ENCODE data around the gene CCSER2.

CCSER2 gene

DNA sequence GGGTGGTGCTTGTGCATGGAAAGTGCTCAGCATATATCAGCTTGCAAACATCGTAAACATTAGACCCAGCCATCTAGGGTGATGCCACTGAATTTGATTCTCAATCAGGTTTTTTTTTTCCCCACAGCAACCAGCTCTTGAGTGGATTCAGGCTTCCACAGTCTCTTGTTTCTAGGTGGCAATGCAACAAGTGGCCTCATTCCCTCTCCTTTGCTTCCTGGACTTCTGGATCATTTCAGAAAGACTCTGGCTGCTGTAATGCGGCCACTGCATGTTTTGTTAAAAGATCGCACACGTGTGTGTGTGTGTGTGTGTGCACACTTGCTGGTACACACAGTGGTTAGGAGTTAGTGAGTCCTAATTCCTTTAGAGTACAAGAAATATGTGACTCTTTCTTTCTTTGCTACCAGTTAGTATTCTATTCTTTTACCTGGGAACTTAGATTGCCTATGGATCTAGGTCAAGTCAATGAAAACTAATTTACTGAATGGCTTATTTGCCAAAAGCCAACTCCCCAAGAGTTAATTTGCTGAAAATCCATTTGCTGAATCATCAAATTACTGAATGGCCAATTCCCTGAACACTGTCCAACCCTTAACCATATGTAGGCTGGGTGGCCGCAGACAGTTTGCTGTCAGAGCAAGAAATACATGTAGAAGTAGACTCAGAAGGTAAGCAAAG is 222.5 kb downstream of the CCSER2 start:
- DNase-seq = no peak

DNA sequence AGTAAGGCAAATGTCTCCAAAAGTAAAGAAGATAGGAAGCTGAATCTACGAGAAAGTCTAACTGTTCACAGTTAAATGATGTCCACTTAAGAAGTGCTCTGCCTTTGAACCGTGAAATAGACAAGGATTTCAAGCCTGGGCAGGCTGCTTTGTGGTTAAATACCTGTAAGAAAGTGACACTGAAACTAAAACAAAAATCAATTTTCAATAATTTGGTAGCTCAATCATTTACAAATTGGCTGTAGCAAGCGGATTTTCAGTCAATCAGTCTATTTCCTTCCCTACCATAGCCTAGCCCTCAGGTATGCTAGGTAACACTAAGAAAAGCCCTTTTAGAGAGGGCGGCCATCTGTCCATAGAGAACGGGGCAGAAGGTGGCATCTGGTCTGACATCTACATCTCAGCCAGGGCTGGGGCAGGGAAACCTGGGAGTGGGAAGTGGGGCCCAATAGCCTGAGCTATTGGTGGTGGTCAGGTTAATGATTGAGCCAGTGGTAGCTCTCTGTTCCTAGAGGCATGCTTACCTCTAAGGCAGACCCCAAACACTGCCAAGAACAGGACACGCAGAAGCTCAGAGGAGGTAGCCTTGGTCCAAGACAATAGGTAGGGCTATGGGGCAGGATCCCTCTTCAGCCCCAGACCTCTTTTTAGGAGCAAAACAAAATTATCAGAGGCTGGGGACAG is 223.2 kb downstream of the CCSER2 start:
- DNase-seq = no peak

DNA sequence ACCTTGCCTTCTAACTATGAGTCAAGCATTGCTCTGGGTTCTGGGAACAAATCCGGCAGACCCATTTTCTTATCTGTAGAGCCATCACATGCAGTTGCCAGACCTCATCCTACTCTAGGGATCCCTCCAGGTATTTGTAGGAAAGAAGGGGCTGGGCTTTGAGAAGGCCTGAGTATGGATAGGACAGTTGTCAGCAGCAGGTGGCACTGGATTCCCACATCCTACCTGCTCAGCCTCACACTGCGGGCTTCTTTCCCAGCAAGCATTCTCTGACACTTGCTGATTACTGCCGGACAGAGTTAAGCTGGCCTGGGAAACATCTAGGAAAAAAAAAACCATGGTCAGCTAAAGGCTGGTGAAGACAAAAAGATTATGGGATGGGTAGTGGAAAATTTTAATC is 224.1 kb downstream of the CCSER2 start:
- DNase-seq = no peak

DNA sequence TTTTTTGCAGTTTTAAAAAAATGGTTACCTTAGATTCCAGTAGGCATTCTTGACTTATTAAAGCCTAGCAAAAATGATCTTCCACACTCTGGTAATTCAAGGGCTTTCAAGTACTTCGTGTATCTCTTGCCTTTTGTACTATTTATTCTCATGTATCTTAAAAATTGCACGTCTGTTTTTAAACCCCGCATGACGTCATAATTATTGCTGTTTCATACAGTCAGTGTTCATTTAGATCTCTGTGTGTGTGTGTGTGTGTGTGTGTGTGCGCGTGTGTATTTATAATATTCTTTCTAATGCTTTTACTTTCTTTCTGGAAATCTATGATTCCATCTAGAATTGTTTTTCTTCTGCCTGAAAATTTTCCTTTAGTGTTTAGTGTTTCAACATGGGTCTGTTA is 234.2 kb downstream of the CCSER2 start:
- DNase-seq = no peak

DNA sequence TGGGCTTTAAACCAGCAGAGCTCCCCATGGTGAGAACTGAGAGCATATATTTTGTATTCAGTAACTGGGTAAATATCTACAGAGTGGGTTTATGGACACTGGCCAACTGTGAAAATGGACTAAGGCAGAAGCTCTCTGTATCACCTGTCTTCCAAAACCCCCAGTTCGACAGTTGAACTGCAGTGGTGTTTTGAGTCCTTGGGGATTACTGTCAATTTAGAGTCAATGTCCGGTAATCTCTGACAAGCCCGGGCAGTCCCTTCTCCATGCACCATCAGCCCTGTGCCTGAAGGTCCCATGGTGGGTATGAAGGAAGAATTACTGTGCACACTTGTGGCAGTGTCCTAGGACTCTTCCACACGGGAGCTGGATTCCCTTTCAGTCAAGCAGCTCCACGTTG is 235.0 kb downstream of the CCSER2 start:
- DNase-seq = no peak

DNA sequence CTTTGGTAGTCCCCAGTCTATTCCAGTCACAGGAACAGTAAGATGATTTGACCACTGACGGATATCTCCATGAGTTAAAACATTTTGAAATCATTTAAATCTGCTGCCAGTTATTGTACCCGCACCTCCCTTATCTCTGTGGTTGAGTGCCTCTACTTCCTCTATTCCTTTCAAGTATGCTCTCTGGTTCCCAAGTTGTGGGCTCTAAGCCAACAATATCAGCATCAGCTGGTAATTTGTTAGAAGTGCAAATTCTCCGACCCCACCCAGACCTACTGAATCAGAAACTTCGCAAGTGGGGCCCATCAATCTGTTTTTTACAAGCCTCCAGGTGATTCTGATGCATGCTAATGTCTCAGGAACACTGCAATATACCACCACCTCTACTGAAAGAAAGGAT is 235.5 kb downstream of the CCSER2 start:
- no peak for DNase-seq

DNA sequence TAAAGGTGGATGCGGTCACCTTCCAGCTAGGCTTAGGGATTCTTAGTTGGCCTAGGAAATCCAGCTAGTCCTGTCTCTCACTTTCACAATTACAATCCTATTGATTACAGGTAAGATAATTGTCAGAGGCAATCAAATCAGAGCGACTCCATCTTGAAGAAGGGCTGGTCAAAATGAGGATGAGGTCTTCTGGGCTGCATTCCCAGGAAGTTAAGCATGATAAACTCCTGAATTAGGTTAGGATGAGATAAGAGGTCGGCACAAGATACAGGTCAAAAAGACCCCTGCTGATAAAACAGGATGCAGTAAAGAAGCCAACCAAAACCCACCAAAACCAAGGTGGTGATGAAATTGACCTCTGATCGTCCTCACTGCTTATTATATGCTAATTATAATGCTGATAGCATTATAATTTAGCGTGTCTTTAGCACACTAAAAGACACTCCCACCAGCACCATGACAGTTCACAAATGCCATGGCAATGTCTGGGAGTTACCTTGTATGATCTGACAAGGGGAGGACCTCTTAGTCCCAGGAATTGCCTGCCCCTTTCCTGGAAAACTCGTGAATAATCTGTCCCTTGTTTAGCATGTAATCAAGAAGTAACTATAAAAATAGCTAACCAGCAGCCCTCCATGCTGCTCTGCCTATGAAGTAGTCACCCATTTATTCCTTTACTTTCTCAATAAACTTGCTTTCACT is 237.6 kb downstream of the CCSER2 start:
- DNase-seq = no peak

DNA sequence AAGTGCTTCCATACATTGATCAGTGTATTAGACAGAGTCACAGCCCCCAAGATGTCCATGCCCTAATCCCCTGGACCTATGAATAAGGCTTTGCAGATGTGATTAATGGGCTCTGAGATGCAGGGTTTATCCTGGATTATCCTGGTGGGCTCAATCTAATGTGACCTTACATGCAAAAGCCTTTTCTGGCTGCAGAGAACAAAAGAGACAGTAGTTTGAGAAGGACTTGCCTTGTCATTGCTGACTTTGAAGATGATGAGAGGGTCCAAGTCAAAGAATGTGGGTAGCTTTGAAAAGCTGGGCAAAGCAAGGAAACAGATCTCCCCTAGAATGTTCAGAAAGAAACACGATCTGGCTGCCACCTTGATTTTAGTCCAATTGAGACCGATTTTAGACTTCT is 238.7 kb downstream of the CCSER2 start:
- DNase-seq = no peak

All from activated CD4-positive, alpha-beta T cell treated with anti-CD3 and anti-CD28 coated beads, Interleukin-2, amount 50 U/mL, for 48 hours (primary cell).